Mesenchymal stem cell (in vitro differentiated cells and primary cell): Measurements from ENCODE around the gene UGCG.

Experiments
- DNase-seq: peaks from one replicate; pipeline ENCODE4 v3.0.0-alpha.2; 2013
- H2AFZ ChIP-seq: one replicate; pipeline ENCODE4 v1.6.1; 2013; ENCODE audit warnings: low read depth, mild to moderate bottlenecking, control low read depth, inconsistent platforms, low read length, moderate library complexity
- H2AK5ac ChIP-seq: 2 replicates; pipeline ENCODE4 v1.6.1; 2013; ENCODE audit warnings: low read length, moderate library complexity, mild to moderate bottlenecking, inconsistent platforms; ENCODE audit not compliant: severe bottlenecking
- H2BK120ac ChIP-seq: one replicate; pipeline ENCODE4 v1.6.1; 2013; ENCODE audit warnings: low read depth, mild to moderate bottlenecking, inconsistent platforms, low read length, moderate library complexity
- H2BK12ac ChIP-seq, 2 experiments: one replicate each; pipeline ENCODE4 v1.6.1; 2013; ENCODE audit warnings: inconsistent platforms in 2 of 2, low read length in 2 of 2, mild to moderate bottlenecking in 2 of 2, moderate library complexity in 2 of 2, control low read depth in 1 of 2
- H2BK15ac ChIP-seq: one replicate; pipeline ENCODE4 v1.6.1; 2013; ENCODE audit warnings: mild to moderate bottlenecking, low read depth, inconsistent platforms; ENCODE audit not compliant: poor library complexity, severe bottlenecking
- H2BK5ac ChIP-seq: 2 replicates; pipeline ENCODE4 v1.6.1; 2013; ENCODE audit warnings: low read depth, mild to moderate bottlenecking, low read length, control low read depth, inconsistent platforms; ENCODE audit not compliant: poor library complexity, severe bottlenecking
- H3K14ac ChIP-seq, 2 experiments: one replicate each; pipeline ENCODE4 v1.6.1; 2013; ENCODE audit warnings: inconsistent platforms in 2 of 2, low read length in 2 of 2, control low read depth in 1 of 2, mild to moderate bottlenecking in 1 of 2, moderate library complexity in 1 of 2
- H3K18ac ChIP-seq, 2 experiments: one replicate each; pipeline ENCODE4 v1.6.1; 2013; ENCODE audit warnings: inconsistent platforms in 2 of 2, low read length in 2 of 2, control low read depth in 1 of 2, low read depth in 1 of 2, mild to moderate bottlenecking in 1 of 2
- H3K23ac ChIP-seq, 2 experiments: one replicate each; pipeline ENCODE4 v1.6.1; 2013; ENCODE audit warnings: inconsistent platforms in 2 of 2, low read length in 2 of 2, mild to moderate bottlenecking in 2 of 2, moderate library complexity in 2 of 2, control low read depth in 1 of 2
- H3K27ac ChIP-seq: 2 replicates; pipeline ENCODE4 v1.5.1; 2013; ENCODE audit warnings: mild to moderate bottlenecking, moderate library complexity, low read length, control low read depth, inconsistent platforms; ENCODE audit not compliant: poor library complexity, severe bottlenecking
- H3K27me3 ChIP-seq, 2 experiments: 2 replicates each; pipeline versions ENCODE4 v1.6.1 to v1.7.0; 2013; ENCODE audit warnings: low read length in 2 of 2, mild to moderate bottlenecking in 2 of 2, moderate library complexity in 2 of 2, control low read depth in 1 of 2, inconsistent platforms in 1 of 2; ENCODE audit not compliant: control insufficient read depth in 1 of 2, insufficient read depth in 1 of 2
- H3K36me3 ChIP-seq, 2 experiments: 2 replicates each; pipeline versions ENCODE4 v1.6.1 to v1.7.0; 2013; ENCODE audit warnings: low read length in 2 of 2, control low read depth in 1 of 2, inconsistent platforms in 1 of 2, low read depth in 1 of 2, mild to moderate bottlenecking in 1 of 2; ENCODE audit not compliant: insufficient read depth in 2 of 2, control insufficient read depth in 1 of 2
- H3K4ac ChIP-seq, 2 experiments: one replicate each; pipeline ENCODE4 v1.6.1; 2013; ENCODE audit warnings: inconsistent platforms in 2 of 2, low read length in 2 of 2, mild to moderate bottlenecking in 2 of 2, moderate library complexity in 2 of 2, control low read depth in 1 of 2, low read depth in 1 of 2
- H3K4me1 ChIP-seq: 2 replicates; pipeline ENCODE4 v1.6.1; 2013; ENCODE audit warnings: low read depth, low read length, control low read depth; ENCODE audit not compliant: control insufficient read depth, insufficient read depth
- H3K4me2 ChIP-seq: 2 replicates; pipeline ENCODE4 v1.6.1; 2013; ENCODE audit warnings: low read length, mild to moderate bottlenecking, inconsistent platforms; ENCODE audit not compliant: poor library complexity, severe bottlenecking
- H3K4me3 ChIP-seq, 2 experiments: 2 replicates each; pipeline versions ENCODE4 v1.5.1 to v1.7.0; 2013; ENCODE audit warnings: low read length in 2 of 2, mild to moderate bottlenecking in 2 of 2, control low read depth in 1 of 2, low read depth in 1 of 2; ENCODE audit not compliant: insufficient read depth in 1 of 2
- H3K79me1 ChIP-seq: replicated peaks from 2 replicates; pipeline ENCODE4 v1.6.1; 2013; ENCODE audit warnings: mild to moderate bottlenecking, control low read depth, low read length, inconsistent platforms; ENCODE audit not compliant: poor library complexity, severe bottlenecking
- H3K9ac ChIP-seq: 2 replicates; pipeline ENCODE4 v1.7.0; 2013; ENCODE audit warnings: mild to moderate bottlenecking, low read length, moderate library complexity
- H3K9me3 ChIP-seq: 2 replicates; pipeline ENCODE4 v1.7.0; 2013; ENCODE audit warnings: mild to moderate bottlenecking, low read length; ENCODE audit not compliant: control insufficient read depth
- H4K8ac ChIP-seq: one replicate; pipeline ENCODE4 v1.6.1; 2013; ENCODE audit warnings: inconsistent platforms, mild to moderate bottlenecking, low read length, moderate library complexity
- H4K91ac ChIP-seq: one replicate; pipeline ENCODE4 v1.6.1; 2013; ENCODE audit warnings: mild to moderate bottlenecking, low read length, inconsistent platforms
- WGBS: methylation state at CpG from one replicate; pipeline ENCODE4 v1.1.7; 2013; ENCODE audit warnings: mixed read lengths; 5-methylcytosine and 5-hydroxymethylcytosine counted together

Gene UGCG

DNA sequence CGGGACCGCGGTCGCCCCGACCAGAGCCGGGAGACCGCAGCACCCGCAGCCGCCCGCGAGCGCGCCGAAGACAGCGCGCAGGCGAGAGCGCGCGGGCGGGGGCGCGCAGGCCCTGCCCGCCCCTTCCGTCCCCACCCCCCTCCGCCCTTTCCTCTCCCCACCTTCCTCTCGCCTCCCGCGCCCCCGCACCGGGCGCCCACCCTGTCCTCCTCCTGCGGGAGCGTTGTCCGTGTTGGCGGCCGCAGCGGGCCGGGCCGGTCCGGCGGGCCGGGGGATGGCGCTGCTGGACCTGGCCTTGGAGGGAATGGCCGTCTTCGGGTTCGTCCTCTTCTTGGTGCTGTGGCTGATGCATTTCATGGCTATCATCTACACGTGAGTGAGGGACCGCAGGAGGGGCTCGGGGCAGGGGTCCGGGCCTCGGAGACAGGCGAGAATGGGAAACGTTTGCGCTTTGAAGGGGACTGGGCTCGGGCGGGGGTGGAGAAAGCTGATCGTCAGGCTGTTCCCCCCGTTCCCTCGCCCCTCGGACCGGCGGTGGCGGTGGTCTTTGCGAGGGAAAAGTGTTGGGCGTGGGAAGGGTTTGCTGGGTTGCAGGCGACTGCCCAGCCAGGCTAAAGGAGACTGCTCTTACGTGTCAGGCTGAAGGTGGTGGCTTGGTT, 457 bp downstream of the UGCG start:
- Histone ChIP-seq H3K9ac (peak overlapping the region; percentile 93), H3K14ac (peak overlapping the region in 1 of 2 experiments; percentile 31), H2BK5ac (peak overlapping the region; percentile 4), H3K9me3 (no peaks in the 10 kb centered on the region), H3K27ac (peak overlapping the region; percentile 88), H2AFZ (peak overlapping the region; percentile 90), H3K4me3 (peak overlapping the region; percentile 73 to 92), H3K18ac (peak overlapping the region; percentile 79 to 84), H4K91ac (peak overlapping the region; percentile 92), H2BK12ac (peak overlapping the region in 1 of 2 experiments; percentile 3), H3K4ac (peak overlapping the region; percentile 75 to 98), H3K79me1 (no peaks in the 10 kb centered on the region), H3K4me2 (no peak overlapping the region), H3K4me1 (peaks cover 3% of the 10 kb centered on the region), H4K8ac (peak overlapping the region; percentile 75), H3K36me3 (no peaks in the 10 kb centered on the region), H3K23ac (peak overlapping the region in 1 of 2 experiments; percentile 81), H2BK120ac (peak overlapping the region; percentile 99), H2BK15ac (no peak overlapping the region), H2AK5ac (no peak overlapping the region), H3K27me3 (no peaks in the 10 kb centered on the region)
- under 1% methylated on average over 62 of the region's 68 CpGs for WGBS
- no peak for DNase-seq

DNA sequence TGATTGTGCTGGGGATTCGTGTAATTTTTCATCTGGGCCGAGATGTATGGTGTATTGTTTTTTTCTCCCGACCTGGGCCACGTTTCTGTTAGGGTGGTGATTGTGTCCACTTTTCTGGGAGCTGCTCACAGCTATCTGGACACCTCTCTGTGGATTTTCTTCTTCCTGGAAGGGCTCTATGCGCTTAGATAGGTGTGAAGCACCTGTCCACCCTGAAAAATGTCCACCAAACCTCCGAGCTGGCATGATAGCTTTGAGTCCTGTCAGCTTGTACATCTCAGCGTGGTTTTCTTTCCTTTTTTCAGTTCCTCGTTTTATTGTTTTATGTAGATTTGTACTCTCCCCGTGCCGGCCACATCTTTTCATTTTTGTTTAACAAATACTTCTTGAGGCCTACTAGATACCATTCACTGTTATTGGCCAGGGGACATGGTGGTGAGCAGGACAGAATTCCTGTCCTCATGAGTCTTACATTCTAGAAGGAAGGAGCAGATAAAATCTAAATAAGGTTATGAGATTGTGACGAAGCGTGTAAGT, 1.1 kb downstream of the UGCG start:
- Histone ChIP-seq H3K18ac (peak overlapping the region; percentile 41 to 79), H3K27ac (peak overlapping the region; percentile 88), H3K79me1 (no peaks in the 10 kb centered on the region), H2AFZ (no peak overlapping the region), H3K4me3 (peak overlapping the region; percentile 73 to 92), H3K23ac (peak overlapping the region in 1 of 2 experiments; percentile 81), H2BK5ac (peak overlapping the region; percentile 4), H2AK5ac (no peak overlapping the region), H3K4me2 (no peak overlapping the region), H3K9ac (peak overlapping the region; percentile 93), H4K91ac (no peak overlapping the region), H3K14ac (peak overlapping the region in 1 of 2 experiments; percentile 31), H2BK120ac (peak overlapping the region; percentile 99), H2BK15ac (no peak overlapping the region), H3K27me3 (no peaks in the 10 kb centered on the region), H3K4ac (peak overlapping the region; percentile 75 to 98), H2BK12ac (peak overlapping the region in 1 of 2 experiments; percentile 3), H3K9me3 (no peaks in the 10 kb centered on the region), H4K8ac (peak overlapping the region; percentile 48), H3K4me1 (peaks cover 3% of the 10 kb centered on the region), H3K36me3 (peaks cover 0 to 1% of the 10 kb centered on the region in 2 experiments)
- WGBS: 11% methylated on average over 9 of the region's 12 CpGs
- no peak for DNase-seq

DNA sequence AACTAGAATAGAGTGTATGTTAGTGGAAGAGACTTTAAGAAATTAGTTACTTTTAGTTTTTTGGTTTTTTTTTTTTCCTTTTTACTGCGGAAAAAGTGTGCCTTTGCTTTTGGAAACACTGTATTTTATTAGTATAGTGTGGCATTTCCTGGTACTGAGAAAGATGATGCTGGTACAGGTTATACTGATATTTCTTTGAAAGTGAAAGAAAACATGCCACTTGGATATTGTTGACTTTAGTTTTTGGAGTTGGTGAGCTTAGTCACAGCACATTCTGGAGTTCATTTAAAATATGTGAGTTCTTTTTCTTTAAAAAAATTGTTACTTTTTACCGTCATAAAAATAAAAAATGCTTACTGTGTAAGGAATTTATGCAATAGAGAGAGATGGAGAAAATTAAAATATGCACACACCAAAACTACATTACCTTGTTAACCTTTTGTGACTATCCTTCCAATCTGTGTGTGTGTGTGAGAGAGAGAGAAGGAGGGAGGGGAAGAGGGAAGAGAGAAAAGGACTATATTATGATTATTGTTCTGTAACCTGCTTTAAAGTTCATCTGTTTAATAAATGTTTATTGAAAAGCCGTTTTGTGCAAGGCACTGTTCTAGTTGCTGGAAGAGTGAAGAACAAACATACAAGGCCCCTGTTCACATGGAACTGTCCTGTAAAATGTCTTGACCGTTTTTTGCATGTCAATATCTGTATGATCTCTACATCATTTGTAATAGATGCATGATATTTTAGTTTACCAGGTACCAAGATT, 1.9 kb downstream of the UGCG start:
- Histone ChIP-seq H3K14ac (no peak overlapping the region), H3K18ac (no peak overlapping the region), H3K79me1 (no peaks in the 10 kb centered on the region), H2AK5ac (no peak overlapping the region), H3K9ac (peak overlapping the region; percentile 93), H2BK5ac (no peak overlapping the region), H2BK15ac (no peak overlapping the region), H3K27me3 (no peaks in the 10 kb centered on the region), H3K4me3 (peak overlapping the region in 1 of 2 experiments; percentile 92), H4K8ac (no peak overlapping the region), H3K4ac (no peak overlapping the region), H3K23ac (no peak overlapping the region), H3K36me3 (peaks cover 0 to 4% of the 10 kb centered on the region in 2 experiments), H2BK120ac (no peak overlapping the region), H3K4me2 (no peak overlapping the region), H4K91ac (no peak overlapping the region), H2BK12ac (no peak overlapping the region), H2AFZ (no peak overlapping the region), H3K9me3 (no peaks in the 10 kb centered on the region), H3K4me1 (peaks cover 7% of the 10 kb centered on the region), H3K27ac (peak overlapping the region; percentile 88)
- DNase-seq: no peak
- 36% methylated on average over 2 of the region's 4 CpGs for whole genome bisulfite sequencing
